ENCODE results near the gene KLHL28. TPM values are rescaled to one million over a fixed set of nuclear protein-coding genes. Genes with fewer than 3 reads are reported as not detected.

KLHL28 gene
- total RNA-seq, 1 donor, result 14.2 TPM

DNA sequence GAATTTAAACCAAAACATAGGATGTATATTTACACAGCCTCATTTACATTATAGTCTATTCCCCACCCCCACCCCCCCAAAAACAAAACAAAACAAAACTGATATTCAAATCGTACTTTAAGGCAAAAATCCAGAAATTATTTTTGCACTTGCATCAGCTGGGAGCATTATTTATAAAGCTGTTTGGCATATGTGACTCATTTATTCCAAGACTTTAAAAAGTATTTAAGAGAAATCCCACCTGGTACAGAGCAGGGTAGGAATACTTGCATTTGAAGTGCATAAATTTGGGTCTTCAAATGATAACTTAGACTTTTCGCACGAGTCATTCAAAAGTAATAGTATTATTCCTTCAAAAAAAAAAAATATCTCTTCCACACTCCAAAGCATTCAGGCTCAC, 1.1 kb downstream of the KLHL28 start:
- peak; percentile 23 for DNase-seq (ENCODE audit: low read depth)
- peak overlapping the region; percentile 75 for H3K4me3 ChIP-seq (ENCODE audit: low read depth, low read length)
- TF ChIP-seq, protein P1, sequence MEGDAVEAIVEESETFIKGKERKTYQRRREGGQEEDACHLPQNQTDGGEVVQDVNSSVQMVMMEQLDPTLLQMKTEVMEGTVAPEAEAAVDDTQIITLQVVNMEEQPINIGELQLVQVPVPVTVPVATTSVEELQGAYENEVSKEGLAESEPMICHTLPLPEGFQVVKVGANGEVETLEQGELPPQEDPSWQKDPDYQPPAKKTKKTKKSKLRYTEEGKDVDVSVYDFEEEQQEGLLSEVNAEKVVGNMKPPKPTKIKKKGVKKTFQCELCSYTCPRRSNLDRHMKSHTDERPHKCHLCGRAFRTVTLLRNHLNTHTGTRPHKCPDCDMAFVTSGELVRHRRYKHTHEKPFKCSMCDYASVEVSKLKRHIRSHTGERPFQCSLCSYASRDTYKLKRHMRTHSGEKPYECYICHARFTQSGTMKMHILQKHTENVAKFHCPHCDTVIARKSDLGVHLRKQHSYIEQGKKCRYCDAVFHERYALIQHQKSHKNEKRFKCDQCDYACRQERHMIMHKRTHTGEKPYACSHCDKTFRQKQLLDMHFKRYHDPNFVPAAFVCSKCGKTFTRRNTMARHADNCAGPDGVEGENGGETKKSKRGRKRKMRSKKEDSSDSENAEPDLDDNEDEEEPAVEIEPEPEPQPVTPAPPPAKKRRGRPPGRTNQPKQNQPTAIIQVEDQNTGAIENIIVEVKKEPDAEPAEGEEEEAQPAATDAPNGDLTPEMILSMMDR (IDR thresholded peaks at IDR 0.05; ENCODE audit: insufficient read depth, low read length), result no peak

GRCh38 chr14:44960146-44960545, 1.6 kb downstream of the KLHL28 start:
- peak overlapping the region; percentile 75 for H3K4me3 ChIP-seq (ENCODE audit: low read depth, low read length)
- TF ChIP-seq, protein P1 (IDR thresholded peaks at IDR 0.05; ENCODE audit: insufficient read depth, low read length), result no peak
- peak; percentile 22 for DNase-seq (ENCODE audit: low read depth)

GRCh38 chr14:44959538-44959937, 2.2 kb downstream of the KLHL28 start:
- DNase-seq (ENCODE audit: low read depth), result no peak
- TF ChIP-seq, protein P1 (IDR thresholded peaks at IDR 0.05; ENCODE audit: insufficient read depth, low read length), result no peak
- H3K4me3 ChIP-seq (ENCODE audit: low read depth, low read length), result peak overlapping the region; percentile 75

- H3K4me3 ChIP-seq (ENCODE audit: low read depth, low read length), result no peak overlapping the region
- DNase-seq (ENCODE audit: low read depth), result no peak
- TF ChIP-seq, protein P1 (IDR thresholded peaks at IDR 0.05; ENCODE audit: insufficient read depth, low read length), result no peak
These were observed 4.9 kb downstream of the KLHL28 start for GRCh38 chr14:44956866-44957265.

DNA sequence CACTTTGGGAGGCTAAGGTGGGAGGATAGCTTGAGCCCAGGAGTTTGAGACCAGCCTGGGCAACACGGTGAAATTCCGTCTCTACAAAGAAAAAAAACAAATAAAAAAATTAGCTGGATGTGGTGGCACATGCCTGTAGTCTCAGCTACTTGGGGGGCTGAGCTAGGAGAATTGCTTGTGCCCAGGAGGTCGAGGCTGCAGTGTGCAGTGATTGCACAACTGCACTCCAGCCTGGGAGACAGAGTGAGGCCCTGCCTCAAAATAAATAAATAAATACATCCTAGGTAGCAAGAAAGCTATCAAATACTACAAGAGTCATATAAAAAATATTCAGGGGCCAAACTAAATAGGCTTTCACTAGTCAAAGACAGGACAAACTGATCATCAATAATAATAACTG, 6.2 kb downstream of the KLHL28 start:
- no peak for DNase-seq (ENCODE audit: low read depth)
- TF ChIP-seq, protein P1 (IDR thresholded peaks at IDR 0.05; ENCODE audit: insufficient read depth, low read length), result no peak
- H3K4me3 ChIP-seq (ENCODE audit: low read depth, low read length), result no peak overlapping the region

DNA sequence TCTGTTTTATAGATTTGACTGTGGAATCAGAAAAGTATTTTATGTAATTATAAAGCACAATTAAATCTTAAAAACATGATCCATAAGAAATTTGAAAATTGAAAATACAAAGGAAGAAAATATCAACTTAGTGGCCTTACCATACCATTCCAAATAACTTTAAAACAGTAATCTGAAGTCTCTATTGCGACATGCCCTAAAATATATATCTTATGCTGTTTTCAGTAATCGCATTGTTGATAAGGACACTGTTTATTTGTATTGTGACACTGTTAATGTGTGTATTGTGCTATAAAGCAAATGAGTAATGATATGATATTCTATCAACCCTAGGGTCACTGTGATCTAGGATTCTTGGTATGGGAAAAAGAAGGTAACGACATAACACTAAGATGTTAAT, 7.0 kb downstream of the KLHL28 start:
- H3K4me3 ChIP-seq (ENCODE audit: low read depth, low read length), result no peak overlapping the region
- no peak for DNase-seq (ENCODE audit: low read depth)
- TF ChIP-seq, protein P1 (IDR thresholded peaks at IDR 0.05; ENCODE audit: insufficient read depth, low read length), result no peak

- no peak for DNase-seq (ENCODE audit: low read depth)
- TF ChIP-seq, protein P1 (IDR thresholded peaks at IDR 0.05; ENCODE audit: insufficient read depth, low read length), result no peak
These were observed 9.2 kb downstream of the KLHL28 start for GRCh38 chr14:44952391-44953110.

More at GRCh38 chr14:44952391-44953110, 9.2 kb downstream of the KLHL28 start:
- H3K4me3 ChIP-seq (ENCODE audit: low read depth, low read length), result no peak overlapping the region
